GM12891 (cell line): ENCODE data around the gene SYNPO2.

Experiments used
- PAX5 ChIP-seq: IDR thresholded peaks from 2 replicates; pipeline ENCODE4 v1.6.1; 2011; ENCODE audit warnings: low read length, moderate library complexity, mild to moderate bottlenecking; ENCODE audit not compliant: insufficient read depth, severe bottlenecking
- POLR2A ChIP-seq: IDR thresholded peaks from 2 replicates; pipeline ENCODE4 v1.6.1; 2011; ENCODE audit warnings: low read depth, low read length, control low read depth
- POLR2AphosphoS5 ChIP-seq: IDR thresholded peaks from 2 replicates; pipeline ENCODE4 v1.6.1; 2011; ENCODE audit warnings: low read depth, low read length, control low read depth
- POU2F2 ChIP-seq: IDR thresholded peaks from 2 replicates; pipeline ENCODE4 v1.6.1; 2011; ENCODE audit warnings: low read depth, mild to moderate bottlenecking, control low read depth, low read length, moderate library complexity
- SPI1 ChIP-seq: IDR thresholded peaks from 2 replicates; pipeline ENCODE4 v1.6.1; 2011; ENCODE audit warnings: low read depth, low read length, control low read depth
- TAF1 ChIP-seq: IDR thresholded peaks from 2 replicates; pipeline ENCODE4 v1.6.1; 2011; ENCODE audit warnings: low read depth, low read length, control low read depth

- TF ChIP-seq POU2F2 = no peak
- no peak for TF ChIP-seq POLR2A
- TF ChIP-seq POLR2AphosphoS5 = no peak
- TF ChIP-seq SPI1 = no peak
- no peak for TF ChIP-seq TAF1
- TF ChIP-seq PAX5 = no peak
These were observed 129.0 kb downstream of the SYNPO2 start for GRCh38 chr4:119017636-119018035.
